Gastroesophageal sphincter (tissue), 4 donors: ENCODE results near the gene MSH6. TPM values are rescaled to one million over a fixed set of nuclear protein-coding genes. Genes with fewer than 3 reads are reported as not detected.

Experiments used
- ATAC-seq: fragments of 150-250 bp; one replicate; pipeline ENCODE4 v1.9.1; 2016; ENCODE audit warnings: mild to moderate bottlenecking, moderate library complexity
- H3K27ac ChIP-seq, 4 donors: fragments of 200-600 bp; sonication (generic) in 3 of 4; 1 replicate in 3 of 4; 2 replicates in 1 of 4; pipeline ENCODE4 v1.5.1; 2016 to 2019
- H3K27me3 ChIP-seq: fragments of 200-600 bp; sonication (generic); one replicate; pipeline ENCODE4 v1.5.1; 2019
- H3K36me3 ChIP-seq, 2 donors: fragments of 200-600 bp; sonication (generic); one replicate each; pipeline ENCODE4 v1.5.1; 2019; ENCODE audit warnings: control low read depth in 1 of 2
- H3K4me1 ChIP-seq, 3 donors: fragments of 200-600 bp; sonication (generic); 1 replicate in 2 of 3; 2 replicates in 1 of 3; pipeline ENCODE4 v1.5.1; 2016 to 2019; ENCODE audit warnings: control low read depth in 2 of 3
- H3K4me3 ChIP-seq, 2 donors: fragments of 200-600 bp; sonication (generic); one replicate each; pipeline ENCODE4 v1.5.1; 2019; ENCODE audit warnings: mild to moderate bottlenecking in 1 of 2, moderate library complexity in 1 of 2
- H3K9me3 ChIP-seq, 3 donors: fragments of 200-600 bp; sonication (generic); one replicate each; pipeline ENCODE4 v1.5.1; 2017 to 2019; ENCODE audit warnings: control low read depth in 2 of 3
- CTCF ChIP-seq, 4 experiments: fragments of 200-600 bp in 2 of 4; fragments of 450-650 bp in 2 of 4; sonication (generic) in 1 of 4; IDR thresholded peaks; one replicate each; pipeline ENCODE4 v1.5.1; 2017 to 2019; ENCODE audit warnings: antibody characterized with exemption in 4 of 4, mild to moderate bottlenecking in 2 of 4, moderate library complexity in 2 of 4
- EP300 ChIP-seq: sonication (generic); formaldehyde crosslinking; IDR thresholded peaks from one replicate; pipeline ENCODE4 v1.6.1; 2017; ENCODE audit warnings: antibody characterized with exemption, mild to moderate bottlenecking
- POLR2A ChIP-seq, 2 donors: fragments of 450-650 bp; IDR thresholded peaks; one replicate each; pipeline ENCODE4 v1.6.1; 2017; ENCODE audit warnings: antibody characterized with exemption in 2 of 2, mild to moderate bottlenecking in 2 of 2, moderate library complexity in 1 of 2
- POLR2AphosphoS5 ChIP-seq: sonication (generic); formaldehyde crosslinking; IDR thresholded peaks from one replicate; pipeline ENCODE4 v1.6.1; 2017; ENCODE audit warnings: antibody characterized with exemption
- WGBS, 2 donors: methylation state at CpG; one replicate each; pipeline ENCODE4 v1.1.5; 2018; ENCODE audit warnings: low coverage in 1 of 2; 5-methylcytosine and 5-hydroxymethylcytosine counted together
- total RNA-seq, 4 donors: library from RNA; depleted of rRNA; stranded (reverse); fragments of >200 nt; gene quantifications; one replicate each; pipeline ENCODE4 v1.1.0, GENCODE V29; 2016

MSH6 gene
- total RNA-seq, 4 donors from 2014 or later: 31.1 to 57.0 (median 48.1) TPM

GRCh38 chr2:47798631-47799030 lies 15.7 kb downstream of the MSH6 start:
- Histone ChIP-seq H3K36me3 (peaks cover 4 to 99% of the 10 kb centered on the region in 2 donors), H3K4me1 (no peaks in the 10 kb centered on the region), H3K9me3 (peaks cover 0 to 8% (median 0%) of the 10 kb centered on the region in 3 donors), H3K4me3 (no peak overlapping the region), H3K27ac (no peak overlapping the region), H3K27me3 (no peaks in the 10 kb centered on the region)
- WGBS, 2 donors: 85 to 95% methylated on average over 3 to 6 of the region's 6 CpGs
- TF ChIP-seq EP300: no peak
- TF ChIP-seq POLR2AphosphoS5: no peak
- no peak for TF ChIP-seq POLR2A (IDR thresholded peaks at IDR 0.05)
- no peak for TF ChIP-seq CTCF (IDR thresholded peaks at IDR 0.05)
- ATAC-seq: peak; percentile 60

GRCh38 chr2:47799031-47799609 lies 16.2 kb downstream of the MSH6 start:
- Histone ChIP-seq H3K4me3 (no peak overlapping the region), H3K36me3 (peaks cover 5 to 100% of the 10 kb centered on the region in 2 donors), H3K9me3 (peaks cover 0 to 13% (median 0%) of the 10 kb centered on the region in 3 donors), H3K4me1 (no peaks in the 10 kb centered on the region), H3K27me3 (no peaks in the 10 kb centered on the region), H3K27ac (no peak overlapping the region)
- 90 to 95% methylated on average over 6 of the region's 6 CpGs for WGBS, 2 donors
- no peak for ATAC-seq
- TF ChIP-seq POLR2A (IDR thresholded peaks at IDR 0.05): no peak
- no peak for TF ChIP-seq CTCF (IDR thresholded peaks at IDR 0.05)
- no peak for TF ChIP-seq POLR2AphosphoS5
- TF ChIP-seq EP300: no peak

- 97 to 100% methylated on average over 2 of the region's 3 CpGs for WGBS, 2 donors
- TF ChIP-seq CTCF (IDR thresholded peaks at IDR 0.05) (no peak), EP300 (no peak), POLR2AphosphoS5 (no peak), POLR2A (IDR thresholded peaks at IDR 0.05) (no peak)
- H3K27ac ChIP-seq: no peak overlapping the region
- no peak overlapping the region for H3K4me3 ChIP-seq
- no peaks in the 10 kb centered on the region for H3K27me3 ChIP-seq
- H3K36me3 ChIP-seq: peaks cover 5 to 100% of the 10 kb centered on the region in 2 donors
- ATAC-seq: no peak
- peaks cover 0 to 16% (median 0%) of the 10 kb centered on the region in 3 donors for H3K9me3 ChIP-seq
- H3K4me1 ChIP-seq: peaks cover 0 to 4% (median 0%) of the 10 kb centered on the region in 3 donors
Measured at GRCh38 chr2:47801118-47801517, 18.2 kb downstream of the MSH6 start.

GRCh38 chr2:47803363-47803762 lies 20.4 kb downstream of the MSH6 start:
- Histone ChIP-seq H3K36me3 (peaks cover 5 to 100% of the 10 kb centered on the region in 2 donors), H3K4me3 (no peak overlapping the region), H3K9me3 (peaks cover 0 to 16% (median 0%) of the 10 kb centered on the region in 3 donors), H3K27me3 (no peaks in the 10 kb centered on the region), H3K4me1 (peaks cover 0 to 20% (median 0%) of the 10 kb centered on the region in 3 donors), H3K27ac (no peak overlapping the region)
- TF ChIP-seq EP300 (no peak), CTCF (IDR thresholded peaks at IDR 0.05) (no peak), POLR2AphosphoS5 (no peak), POLR2A (IDR thresholded peaks at IDR 0.05) (no peak)
- WGBS, 2 donors: 96 to 100% methylated on average over 1 to 7 of the region's 7 CpGs
- ATAC-seq: no peak

GRCh38 chr2:47803770-47804169 lies 20.8 kb downstream of the MSH6 start:
- Histone ChIP-seq H3K27me3 (no peaks in the 10 kb centered on the region), H3K9me3 (peaks cover 0 to 16% (median 0%) of the 10 kb centered on the region in 3 donors), H3K4me1 (peaks cover 0 to 24% (median 0%) of the 10 kb centered on the region in 3 donors), H3K36me3 (peaks cover 5 to 100% of the 10 kb centered on the region in 2 donors), H3K4me3 (no peak overlapping the region), H3K27ac (no peak overlapping the region)
- ATAC-seq: no peak
- no peak for TF ChIP-seq POLR2A (IDR thresholded peaks at IDR 0.05)
- TF ChIP-seq CTCF (IDR thresholded peaks at IDR 0.05): no peak
- WGBS, 2 donors: 87 to 92% methylated on average over 1 of the region's 1 CpG
